B cell (primary cell): ENCODE data around the gene OR2A25. TPM values are rescaled to one million over a fixed set of nuclear protein-coding genes. Genes with fewer than 3 reads are reported as not detected.

Experiments used
- ATAC-seq: fragments of 200-7000 bp; cut with Tn5 transposase; one replicate; pipeline ENCODE4 v1.10.0; 2021; ENCODE audit warnings: low read depth, mild to moderate bottlenecking, moderate number of reproducible peaks, moderate library complexity
- CTCF ChIA-PET: fragments of 350-600 bp; sonication (Branson Sonifier 250); formaldehyde crosslinking; loops from one replicate; lab custom pipeline; 2021; ENCODE audit warnings: antibody characterized with exemption, inconsistent platforms; lab: Charles Lee
- POLR2A ChIA-PET: fragments of 350-600 bp; sonication (Branson Sonifier 250); formaldehyde crosslinking; loops from one replicate; lab custom pipeline; 2021; ENCODE audit warnings: antibody characterized with exemption; lab: Charles Lee
- DNase-seq: peaks from one replicate; pipeline ENCODE4 v3.0.0; 2013
- H2AFZ ChIP-seq: 2 replicates; pipeline ENCODE4 v1.6.1; 2012; ENCODE audit warnings: mild to moderate bottlenecking, low read depth, low read length; ENCODE audit not compliant: insufficient read depth, poor library complexity, severe bottlenecking
- H3K27ac ChIP-seq, 2 donors: 1 replicate in 1 of 2; 2 replicates in 1 of 2; pipeline ENCODE4 v1.5.1; 2012 to 2013; ENCODE audit warnings: low read length in 2 of 2, mild to moderate bottlenecking in 2 of 2, moderate library complexity in 1 of 2
- H3K27me3 ChIP-seq, 4 experiments: fragments of 200-600 bp in 1 of 4; sonication (generic) in 1 of 4; replicated peaks in 1 of 4; 1 replicate in 2 of 4; 2 replicates in 2 of 4; pipeline versions ENCODE4 v1.6.1 to v1.7.0; 2013 to 2016; ENCODE audit warnings: low read length in 3 of 4, mild to moderate bottlenecking in 2 of 4, mixed read lengths in 1 of 4, moderate library complexity in 1 of 4; ENCODE audit not compliant: insufficient read depth in 4 of 4, control insufficient read depth in 3 of 4; ENCODE audit errors: control extremely low read depth in 1 of 4
- H3K36me3 ChIP-seq, 2 experiments: replicated peaks in 1 of 2; 1 replicate in 1 of 2; 2 replicates in 1 of 2; pipeline versions ENCODE4 v1.6.1 to v1.7.1; 2013; ENCODE audit warnings: low read length in 1 of 2; ENCODE audit not compliant: insufficient read depth in 2 of 2, control insufficient read depth in 1 of 2; ENCODE audit errors: control extremely low read depth in 1 of 2, extremely low read depth in 1 of 2
- H3K4me1 ChIP-seq, 2 donors: fragments of 200-600 bp in 1 of 2; sonication (generic) in 1 of 2; 1 replicate in 1 of 2; 2 replicates in 1 of 2; pipeline versions ENCODE4 v1.5.1 to v1.6.1; 2013 to 2017; ENCODE audit warnings: low read length in 2 of 2; ENCODE audit not compliant: control insufficient read depth in 2 of 2, insufficient read depth in 2 of 2
- H3K4me2 ChIP-seq: replicated peaks from 2 replicates; pipeline ENCODE3; 2012; ENCODE audit warnings: mild to moderate bottlenecking, low read depth, low read length; ENCODE audit not compliant: poor library complexity, severe bottlenecking
- H3K4me3 ChIP-seq, 5 experiments: fragments of 200-600 bp in 1 of 5; sonication (generic) in 1 of 5; 1 replicate in 3 of 5; 2 replicates in 2 of 5; pipeline versions ENCODE4 v1.5.1 to v1.7.0; 2011 to 2016; ENCODE audit warnings: low read length in 4 of 5, mild to moderate bottlenecking in 4 of 5, low read depth in 2 of 5, control low read depth in 1 of 5, moderate library complexity in 1 of 5; ENCODE audit not compliant: insufficient read depth in 1 of 5; ENCODE audit errors: control extremely low read depth in 1 of 5, extremely low read depth in 1 of 5
- H3K79me2 ChIP-seq: fragments of 200-600 bp; sonication (generic); one replicate; pipeline ENCODE4 v1.6.0; 2016; ENCODE audit warnings: low read length; ENCODE audit not compliant: control insufficient read depth, insufficient read depth
- H3K9ac ChIP-seq: fragments of 200-600 bp; sonication (generic); 2 replicates; pipeline ENCODE4 v1.6.1; 2017; ENCODE audit warnings: mild to moderate bottlenecking, low read length, moderate library complexity
- H3K9me3 ChIP-seq, 3 donors: one replicate each; pipeline versions ENCODE4 v1.6.1 to v1.7.1; 2013; ENCODE audit warnings: low read length in 2 of 3; ENCODE audit not compliant: control insufficient read depth in 2 of 3, insufficient read depth in 1 of 3; ENCODE audit errors: control extremely low read depth in 1 of 3
- H4K20me1 ChIP-seq: 2 replicates; pipeline ENCODE4 v1.6.0; 2012; ENCODE audit warnings: mild to moderate bottlenecking, low read length; ENCODE audit not compliant: insufficient read depth, control insufficient read depth, poor library complexity, severe bottlenecking
- H3K27ac Mint-ChIP-seq: one replicate; pipeline ENCODE4 v1.8.0; 2021; ENCODE audit warnings: mixed read lengths
- H3K27me3 Mint-ChIP-seq: one replicate; pipeline ENCODE4 v1.8.0; 2021; ENCODE audit warnings: mixed read lengths
- H3K4me1 Mint-ChIP-seq: one replicate; pipeline ENCODE4 v1.8.0; 2021; ENCODE audit warnings: mixed read lengths
- H3K4me3 Mint-ChIP-seq: one replicate; pipeline ENCODE4 v1.8.0; 2021; ENCODE audit warnings: mixed read lengths
- H3K9me3 Mint-ChIP-seq: one replicate; pipeline ENCODE4 v1.8.0; 2022; ENCODE audit warnings: mixed read lengths; ENCODE audit not compliant: insufficient read depth
- CTCF ChIP-seq: fragments of 200-600 bp; IDR thresholded peaks from one replicate; pipeline ENCODE4 v1.8.0; 2022; ENCODE audit warnings: antibody characterized with exemption, mild to moderate bottlenecking
- EZH2 ChIP-seq: IDR thresholded peaks from 2 replicates; pipeline ENCODE4 v1.6.1; 2012; ENCODE audit warnings: borderline replicate concordance, low read depth, mild to moderate bottlenecking, moderate library complexity, low read length; ENCODE audit not compliant: insufficient read depth, poor library complexity, severe bottlenecking
- WGBS: methylation state at CpG from one replicate; pipeline ENCODE4 v1.1.5; 2013; ENCODE audit warnings: missing lambda C conversion rate; ENCODE audit not compliant: insufficient coverage; 5-methylcytosine and 5-hydroxymethylcytosine counted together
- intact Hi-C: fragments of 100-400 bp; cut with micrococcal nuclease; formaldehyde crosslinking; loops from one replicate; pipeline ENCODE4 v1.10.0; 2022
- polyA plus RNA-seq: library from polyadenylated mRNA; depleted of rRNA; stranded (reverse); fragments of >200 nt; gene quantifications from 2 replicates; pipeline ENCODE4 v1.2.3, GENCODE V29; 2012
- total RNA-seq, 2 donors: library from RNA; stranded (reverse); fragments of 120-200 nt in 1 of 2; gene quantifications; 1 replicate in 1 of 2; 2 replicates in 1 of 2; pipeline versions ENCODE4 v1.2.3 to v1.2.4, GENCODE V29; 2013 to 2022

The OR2A25 gene
- total and polyA plus RNA-seq, 2 donors (not counting 1 experiment from before 2014, with no cell fraction given) = not detected

GRCh38 chr7:144036302-144036885 is 33.2 kb upstream of the OR2A25 start:
- Mint-ChIP-seq H3K27ac (no peak overlapping the region), H3K9me3 (no peaks in the 10 kb centered on the region), H3K27me3 (peaks cover 13% of the 10 kb centered on the region), H3K4me1 (no peaks in the 10 kb centered on the region), H3K4me3 (no peak overlapping the region)
- Histone ChIP-seq H3K4me1 (no peaks in the 10 kb centered on the region), H3K27me3 (peaks cover 0 to 8% (median 4%) of the 10 kb centered on the region in 4 experiments), H3K4me2 (no peak overlapping the region), H4K20me1 (no peaks in the 10 kb centered on the region), H3K27ac (no peak overlapping the region), H3K4me3 (no peak overlapping the region), H3K79me2 (no peaks in the 10 kb centered on the region), H2AFZ (no peak overlapping the region), H3K36me3 (no peaks in the 10 kb centered on the region), H3K9me3 (no peaks in the 10 kb centered on the region), H3K9ac (no peak overlapping the region)
- ChIA-PET CTCF (no interaction called here), POLR2A (no interaction called here)
- intact Hi-C loops = no loop called here
- ATAC-seq (no peak), DNase-seq (no peak)
- TF ChIP-seq EZH2 = no peak
- no peak for TF ChIP-seq CTCF
- WGBS = 46% methylated on average over 1 of the region's 1 CpG

GRCh38 chr7:144037414-144038035 is 32.1 kb upstream of the OR2A25 start:
- H4K20me1 ChIP-seq = no peaks in the 10 kb centered on the region
- DNase-seq (no peak), ATAC-seq (no peak)
- Mint-ChIP-seq H3K9me3 (no peaks in the 10 kb centered on the region), H3K4me1 (no peaks in the 10 kb centered on the region), H3K27ac (no peak overlapping the region), H3K4me3 (no peak overlapping the region), H3K27me3 (peaks cover 7% of the 10 kb centered on the region)
- H3K36me3 ChIP-seq = no peaks in the 10 kb centered on the region
- H3K79me2 ChIP-seq = no peaks in the 10 kb centered on the region
- H3K9me3 ChIP-seq = no peaks in the 10 kb centered on the region
- H3K4me2 ChIP-seq = no peak overlapping the region
- TF ChIP-seq EZH2 = no peak
- no peak for TF ChIP-seq CTCF
- H3K9ac ChIP-seq = no peak overlapping the region
- POLR2A ChIA-PET = no interaction called here
- CTCF ChIA-PET = no interaction called here
- H3K4me3 ChIP-seq = no peak overlapping the region
- intact Hi-C loops = no loop called here
- H2AFZ ChIP-seq = no peak overlapping the region
- 100% methylated on average over 1 of the region's 1 CpG for WGBS
- H3K27me3 ChIP-seq = peaks cover 0 to 7% (median 3%) of the 10 kb centered on the region in 4 experiments
- no peaks in the 10 kb centered on the region for H3K4me1 ChIP-seq
- no peak overlapping the region for H3K27ac ChIP-seq
